Measurements from ENCODE around the gene STK32A. TPM values are rescaled to one million over a fixed set of nuclear protein-coding genes. Genes with fewer than 3 reads are reported as not detected.

STK32A gene
- total and polyA plus RNA-seq, 2 experiments from 2014 or later = 2.4 to 2.8 TPM

GRCh38 chr5:147339313-147339712, 104.5 kb downstream of the STK32A start:
- peaks cover 17% of the 10 kb centered on the region for H3K4me1 ChIP-seq (ENCODE audit: insufficient read depth)
- ATAC-seq (no peak), DNase-seq (ENCODE audit: low spot score) (no peak)
- no peaks in the 10 kb centered on the region for H3K27me3 Mint-ChIP-seq (ENCODE audit: insufficient read depth, low read depth, poor library complexity)
- H3K36me3 Mint-ChIP-seq (ENCODE audit: low read depth) = peaks cover 15% of the 10 kb centered on the region; the same call in 2 of the 3 replicates
- H4K20me1 ChIP-seq (replicated peaks; ENCODE audit: insufficient read depth) = no peaks in the 10 kb centered on the region
- no peaks in the 10 kb centered on the region for H3K79me2 ChIP-seq (replicated peaks; ENCODE audit: insufficient read depth)
- TF ChIP-seq REST (IDR thresholded peaks at IDR 0.05; ENCODE audit: unreplicated experiment) (no peak), POLR2AphosphoS5 (IDR thresholded peaks at IDR 0.05; ENCODE audit: low read depth) (no peak)
- TF ChIP-seq, protein P1, sequence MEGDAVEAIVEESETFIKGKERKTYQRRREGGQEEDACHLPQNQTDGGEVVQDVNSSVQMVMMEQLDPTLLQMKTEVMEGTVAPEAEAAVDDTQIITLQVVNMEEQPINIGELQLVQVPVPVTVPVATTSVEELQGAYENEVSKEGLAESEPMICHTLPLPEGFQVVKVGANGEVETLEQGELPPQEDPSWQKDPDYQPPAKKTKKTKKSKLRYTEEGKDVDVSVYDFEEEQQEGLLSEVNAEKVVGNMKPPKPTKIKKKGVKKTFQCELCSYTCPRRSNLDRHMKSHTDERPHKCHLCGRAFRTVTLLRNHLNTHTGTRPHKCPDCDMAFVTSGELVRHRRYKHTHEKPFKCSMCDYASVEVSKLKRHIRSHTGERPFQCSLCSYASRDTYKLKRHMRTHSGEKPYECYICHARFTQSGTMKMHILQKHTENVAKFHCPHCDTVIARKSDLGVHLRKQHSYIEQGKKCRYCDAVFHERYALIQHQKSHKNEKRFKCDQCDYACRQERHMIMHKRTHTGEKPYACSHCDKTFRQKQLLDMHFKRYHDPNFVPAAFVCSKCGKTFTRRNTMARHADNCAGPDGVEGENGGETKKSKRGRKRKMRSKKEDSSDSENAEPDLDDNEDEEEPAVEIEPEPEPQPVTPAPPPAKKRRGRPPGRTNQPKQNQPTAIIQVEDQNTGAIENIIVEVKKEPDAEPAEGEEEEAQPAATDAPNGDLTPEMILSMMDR (conservative IDR thresholded peaks at IDR 0.05; ENCODE audit: low read depth in 2 of 2) = peak; percentile 12 to 49; a peak in 2 of 4 replicates
- no peak overlapping the region for H2AFZ ChIP-seq
- H3K4me3 ChIP-seq = no peak overlapping the region
- H3K27me3 ChIP-seq (ENCODE audit: insufficient read depth) = no peaks in the 10 kb centered on the region
- H3K4me2 ChIP-seq = no peak overlapping the region
- H3K36me3 ChIP-seq (ENCODE audit: insufficient read depth) = no peaks in the 10 kb centered on the region; the same call in 1 of the 2 replicates
- no peak overlapping the region for H3K27ac ChIP-seq (ENCODE audit: low read depth)
- no peak overlapping the region for H3K27ac Mint-ChIP-seq
- no peaks in the 10 kb centered on the region for H3F3A ChIP-seq (replicated peaks; ENCODE audit: low read depth)
- H3K9me2 ChIP-seq (ENCODE audit: insufficient read depth) = 0 out of 2 replicates have a peak, but pooled peaks cover 6% of the 10 kb centered on the region
- H3K4me1 Mint-ChIP-seq = peaks cover 15% of the 10 kb centered on the region
- peaks cover 10% of the 10 kb centered on the region for H3K9me3 Mint-ChIP-seq
- H3K4me3 Mint-ChIP-seq = no peak overlapping the region

- ATAC-seq (no peak), DNase-seq (ENCODE audit: low spot score) (no peak)
- peaks cover 15% of the 10 kb centered on the region for H3K4me1 Mint-ChIP-seq
- Histone ChIP-seq H3K27me3 (ENCODE audit: insufficient read depth) (no peaks in the 10 kb centered on the region), H3K27ac (ENCODE audit: low read depth) (no peak overlapping the region), H3K9me2 (ENCODE audit: insufficient read depth) (0 out of 2 replicates have a peak, but pooled peaks cover 6% of the 10 kb centered on the region), H3K4me2 (no peak overlapping the region), H2AFZ (no peak overlapping the region), H3K4me1 (ENCODE audit: insufficient read depth) (peaks cover 17% of the 10 kb centered on the region), H4K20me1 (replicated peaks; ENCODE audit: insufficient read depth) (no peaks in the 10 kb centered on the region), H3K4me3 (no peak overlapping the region), H3K79me2 (replicated peaks; ENCODE audit: insufficient read depth) (no peaks in the 10 kb centered on the region), H3K36me3 (ENCODE audit: insufficient read depth) (no peaks in the 10 kb centered on the region; the same call in 1 of the 2 replicates), H3F3A (replicated peaks; ENCODE audit: low read depth) (no peaks in the 10 kb centered on the region)
- H3K27me3 Mint-ChIP-seq (ENCODE audit: insufficient read depth, low read depth, poor library complexity) = no peaks in the 10 kb centered on the region
- no peak overlapping the region for H3K4me3 Mint-ChIP-seq
- H3K36me3 Mint-ChIP-seq (ENCODE audit: low read depth) = peaks cover 15% of the 10 kb centered on the region; the same call in 2 of the 3 replicates
- peaks cover 10% of the 10 kb centered on the region for H3K9me3 Mint-ChIP-seq
- no peak overlapping the region for H3K27ac Mint-ChIP-seq
- TF ChIP-seq, protein P1 (conservative IDR thresholded peaks at IDR 0.05; ENCODE audit: low read depth in 2 of 2) = no peak
- TF ChIP-seq ZNF331 (CRISPR knock-in tag; IDR thresholded peaks at IDR 0.05; ENCODE audit: low read depth) = no peak
- no peak for TF ChIP-seq ZNF114 (CRISPR knock-in tag; IDR thresholded peaks at IDR 0.05)
- TF ChIP-seq, protein P2, sequence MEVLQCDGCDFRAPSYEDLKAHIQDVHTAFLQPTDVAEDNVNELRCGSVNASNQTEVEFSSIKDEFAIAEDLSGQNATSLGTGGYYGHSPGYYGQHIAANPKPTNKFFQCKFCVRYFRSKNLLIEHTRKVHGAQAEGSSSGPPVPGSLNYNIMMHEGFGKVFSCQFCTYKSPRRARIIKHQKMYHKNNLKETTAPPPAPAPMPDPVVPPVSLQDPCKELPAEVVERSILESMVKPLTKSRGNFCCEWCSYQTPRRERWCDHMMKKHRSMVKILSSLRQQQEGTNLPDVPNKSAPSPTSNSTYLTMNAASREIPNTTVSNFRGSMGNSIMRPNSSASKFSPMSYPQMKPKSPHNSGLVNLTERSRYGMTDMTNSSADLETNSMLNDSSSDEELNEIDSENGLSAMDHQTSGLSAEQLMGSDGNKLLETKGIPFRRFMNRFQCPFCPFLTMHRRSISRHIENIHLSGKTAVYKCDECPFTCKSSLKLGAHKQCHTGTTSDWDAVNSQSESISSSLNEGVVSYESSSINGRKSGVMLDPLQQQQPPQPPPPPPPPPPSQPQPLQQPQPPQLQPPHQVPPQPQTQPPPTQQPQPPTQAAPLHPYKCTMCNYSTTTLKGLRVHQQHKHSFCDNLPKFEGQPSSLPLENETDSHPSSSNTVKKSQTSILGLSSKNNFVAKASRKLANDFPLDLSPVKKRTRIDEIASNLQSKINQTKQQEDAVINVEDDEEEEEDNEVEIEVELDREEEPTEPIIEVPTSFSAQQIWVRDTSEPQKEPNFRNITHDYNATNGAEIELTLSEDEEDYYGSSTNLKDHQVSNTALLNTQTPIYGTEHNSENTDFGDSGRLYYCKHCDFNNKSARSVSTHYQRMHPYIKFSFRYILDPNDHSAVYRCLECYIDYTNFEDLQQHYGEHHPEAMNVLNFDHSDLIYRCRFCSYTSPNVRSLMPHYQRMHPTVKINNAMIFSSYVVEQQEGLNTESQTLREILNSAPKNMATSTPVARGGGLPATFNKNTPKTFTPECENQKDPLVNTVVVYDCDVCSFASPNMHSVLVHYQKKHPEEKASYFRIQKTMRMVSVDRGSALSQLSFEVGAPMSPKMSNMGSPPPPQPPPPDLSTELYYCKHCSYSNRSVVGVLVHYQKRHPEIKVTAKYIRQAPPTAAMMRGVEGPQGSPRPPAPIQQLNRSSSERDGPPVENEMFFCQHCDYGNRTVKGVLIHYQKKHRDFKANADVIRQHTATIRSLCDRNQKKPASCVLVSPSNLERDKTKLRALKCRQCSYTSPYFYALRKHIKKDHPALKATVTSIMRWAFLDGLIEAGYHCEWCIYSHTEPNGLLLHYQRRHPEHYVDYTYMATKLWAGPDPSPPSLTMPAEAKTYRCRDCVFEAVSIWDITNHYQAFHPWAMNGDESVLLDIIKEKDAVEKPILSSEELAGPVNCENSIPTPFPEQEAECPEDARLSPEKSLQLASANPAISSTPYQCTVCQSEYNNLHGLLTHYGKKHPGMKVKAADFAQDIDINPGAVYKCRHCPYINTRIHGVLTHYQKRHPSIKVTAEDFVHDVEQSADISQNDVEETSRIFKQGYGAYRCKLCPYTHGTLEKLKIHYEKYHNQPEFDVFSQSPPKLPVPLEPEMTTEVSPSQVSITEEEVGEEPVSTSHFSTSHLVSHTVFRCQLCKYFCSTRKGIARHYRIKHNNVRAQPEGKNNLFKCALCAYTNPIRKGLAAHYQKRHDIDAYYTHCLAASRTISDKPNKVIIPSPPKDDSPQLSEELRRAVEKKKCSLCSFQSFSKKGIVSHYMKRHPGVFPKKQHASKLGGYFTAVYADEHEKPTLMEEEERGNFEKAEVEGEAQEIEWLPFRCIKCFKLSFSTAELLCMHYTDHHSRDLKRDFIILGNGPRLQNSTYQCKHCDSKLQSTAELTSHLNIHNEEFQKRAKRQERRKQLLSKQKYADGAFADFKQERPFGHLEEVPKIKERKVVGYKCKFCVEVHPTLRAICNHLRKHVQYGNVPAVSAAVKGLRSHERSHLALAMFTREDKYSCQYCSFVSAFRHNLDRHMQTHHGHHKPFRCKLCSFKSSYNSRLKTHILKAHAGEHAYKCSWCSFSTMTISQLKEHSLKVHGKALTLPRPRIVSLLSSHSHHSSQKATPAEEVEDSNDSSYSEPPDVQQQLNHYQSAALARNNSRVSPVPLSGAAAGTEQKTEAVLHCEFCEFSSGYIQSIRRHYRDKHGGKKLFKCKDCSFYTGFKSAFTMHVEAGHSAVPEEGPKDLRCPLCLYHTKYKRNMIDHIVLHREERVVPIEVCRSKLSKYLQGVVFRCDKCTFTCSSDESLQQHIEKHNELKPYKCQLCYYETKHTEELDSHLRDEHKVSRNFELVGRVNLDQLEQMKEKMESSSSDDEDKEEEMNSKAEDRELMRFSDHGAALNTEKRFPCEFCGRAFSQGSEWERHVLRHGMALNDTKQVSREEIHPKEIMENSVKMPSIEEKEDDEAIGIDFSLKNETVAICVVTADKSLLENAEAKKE (CRISPR knock-in tag; IDR thresholded peaks at IDR 0.05) = no peak
- TF ChIP-seq CREB1 (CRISPR knock-in tag; IDR thresholded peaks at IDR 0.05; ENCODE audit: low read depth) = no peak
Observed at GRCh38 chr5:147340941-147341340, 106.1 kb downstream of the STK32A start.
